Activated CD8-positive, alpha-beta memory T cell treated with anti-CD3 and anti-CD28 coated beads for 24 hours (primary cell): ENCODE results near the gene ITGAV.
"Not testable (repeated sequence)": the region's sequence is repeated elsewhere in the genome, so short reads cannot be mapped to it uniquely, and the experiment has no call there.

Source experiments
- DNase-seq: peaks from one replicate; pipeline ENCODE4 v3.0.0-alpha.2; 2020

ITGAV gene

GRCh38 chr2:186589612-186590349 is at the start of gene ITGAV:
TSS of gene ITGAV (plus strand) at chr2:186590056. CDS start at chr2:186590339, 283 bp downstream.
- DNase-seq = peak; percentile 91

GRCh38 chr2:186540941-186541340 is 48.9 kb upstream of the ITGAV start:
- no peak for DNase-seq

GRCh38 chr2:186542002-186542401 is 47.9 kb upstream of the ITGAV start:
- DNase-seq = no peak

GRCh38 chr2:186543561-186544131 is 46.2 kb upstream of the ITGAV start:
- DNase-seq = no peak

- DNase-seq = no peak
These were observed 45.6 kb upstream of the ITGAV start for GRCh38 chr2:186544255-186544675.

- DNase-seq = no peak
These were observed 43.0 kb upstream of the ITGAV start for GRCh38 chr2:186546846-186547245.

- no peak for DNase-seq
These were observed 38.4 kb upstream of the ITGAV start for GRCh38 chr2:186551323-186552050.

- DNase-seq = no peak
These were observed 35.4 kb upstream of the ITGAV start for GRCh38 chr2:186554429-186554828.

GRCh38 chr2:186554850-186555671 is 34.8 kb upstream of the ITGAV start:
- DNase-seq = no peak

- no peak for DNase-seq
These were observed 31.2 kb upstream of the ITGAV start for GRCh38 chr2:186558512-186559276.

GRCh38 chr2:186559370-186559769 is 30.5 kb upstream of the ITGAV start:
- no peak for DNase-seq

GRCh38 chr2:186559848-186560247 is 30.0 kb upstream of the ITGAV start:
- no peak for DNase-seq

GRCh38 chr2:186560254-186560653 is 29.6 kb upstream of the ITGAV start:
- no peak for DNase-seq

- DNase-seq = no peak
These were observed 28.2 kb upstream of the ITGAV start for GRCh38 chr2:186561467-186562208.

GRCh38 chr2:186562209-186562578 is 27.7 kb upstream of the ITGAV start:
- DNase-seq = no peak

- DNase-seq = not testable (repeated sequence)
These were observed 21.3 kb upstream of the ITGAV start for GRCh38 chr2:186568600-186568999.

GRCh38 chr2:186569127-186569526 is 20.7 kb upstream of the ITGAV start:
- DNase-seq = not testable (repeated sequence)

- no peak for DNase-seq
These were observed 20.0 kb upstream of the ITGAV start for GRCh38 chr2:186569897-186570296.

GRCh38 chr2:186570604-186571003 is 19.3 kb upstream of the ITGAV start:
- DNase-seq = no peak

- DNase-seq = no peak
These were observed 17.2 kb upstream of the ITGAV start for GRCh38 chr2:186572705-186573104.

- DNase-seq = no peak
These were observed 16.3 kb upstream of the ITGAV start for GRCh38 chr2:186573531-186573930.

GRCh38 chr2:186575302-186575701 is 14.6 kb upstream of the ITGAV start:
- DNase-seq = no peak
